Hippocampal formation (tissue), 2 donors: ENCODE measurements around the gene OR51B4.
"Not testable (repeated sequence)": the region's sequence is repeated elsewhere in the genome, so short reads cannot be mapped to it uniquely, and the experiment has no call there.

Experiments used
- DNase-seq, 2 donors: peaks; one replicate each; lab custom pipeline; 2025; lab: John Stamatoyannopoulos, UW

OR51B4 gene

GRCh38 chr11:5294342-5294995 is 7.3 kb downstream of the OR51B4 start:
- not testable (repeated sequence) for DNase-seq

GRCh38 chr11:5293028-5293427 is 8.7 kb downstream of the OR51B4 start:
- no peak for DNase-seq

- no peak for DNase-seq
Measured at GRCh38 chr11:5291207-5291838, 10.4 kb downstream of the OR51B4 start.

- no peak for DNase-seq
Measured at GRCh38 chr11:5290106-5290505, 11.6 kb downstream of the OR51B4 start.

- no peak for DNase-seq
Measured at GRCh38 chr11:5289696-5290095, 12.1 kb downstream of the OR51B4 start.

GRCh38 chr11:5288906-5289550 is 12.7 kb downstream of the OR51B4 start:
- no peak for DNase-seq

GRCh38 chr11:5288108-5288905 is 13.4 kb downstream of the OR51B4 start:
- no peak for DNase-seq

- no peak for DNase-seq
Measured at GRCh38 chr11:5286901-5287300, 14.8 kb downstream of the OR51B4 start.

- no peak for DNase-seq
Measured at GRCh38 chr11:5286351-5286750, 15.4 kb downstream of the OR51B4 start.

- no peak for DNase-seq
Measured at GRCh38 chr11:5285703-5286340, 15.9 kb downstream of the OR51B4 start.

GRCh38 chr11:5284637-5285036 is 17.1 kb downstream of the OR51B4 start:
- DNase-seq = no peak

GRCh38 chr11:5283882-5284281 is 17.9 kb downstream of the OR51B4 start:
- DNase-seq = no peak

GRCh38 chr11:5283086-5283485 is 18.7 kb downstream of the OR51B4 start:
- DNase-seq = no peak

GRCh38 chr11:5282628-5283027 is 19.1 kb downstream of the OR51B4 start:
- no peak for DNase-seq

GRCh38 chr11:5281596-5281995 is 20.1 kb downstream of the OR51B4 start:
- no peak for DNase-seq

GRCh38 chr11:5280582-5281102 is 21.1 kb downstream of the OR51B4 start:
- no peak for DNase-seq

GRCh38 chr11:5279471-5280090 is 22.2 kb downstream of the OR51B4 start:
- DNase-seq = no peak

GRCh38 chr11:5277807-5278382 is 23.9 kb downstream of the OR51B4 start:
- no peak for DNase-seq

GRCh38 chr11:5276697-5277096 is 25.0 kb downstream of the OR51B4 start:
- no peak for DNase-seq

GRCh38 chr11:5275369-5276110 is 26.2 kb downstream of the OR51B4 start:
- no peak for DNase-seq
